GM19238 (cell line): ENCODE results near the gene SPOCK1.

Source experiments
- DNase-seq: peaks from one replicate; pipeline ENCODE4 v3.0.0; 2011; ENCODE audit warnings: low spot score; ENCODE audit not compliant: insufficient read length

SPOCK1 gene

GRCh38 chr5:137300411-137301240, 198.5 kb downstream of the SPOCK1 start:
- no peak for DNase-seq

GRCh38 chr5:137296213-137296781, 202.8 kb downstream of the SPOCK1 start:
- DNase-seq: no peak

- DNase-seq: no peak
Observed at GRCh38 chr5:137294604-137295003, 204.5 kb downstream of the SPOCK1 start.

DNA sequence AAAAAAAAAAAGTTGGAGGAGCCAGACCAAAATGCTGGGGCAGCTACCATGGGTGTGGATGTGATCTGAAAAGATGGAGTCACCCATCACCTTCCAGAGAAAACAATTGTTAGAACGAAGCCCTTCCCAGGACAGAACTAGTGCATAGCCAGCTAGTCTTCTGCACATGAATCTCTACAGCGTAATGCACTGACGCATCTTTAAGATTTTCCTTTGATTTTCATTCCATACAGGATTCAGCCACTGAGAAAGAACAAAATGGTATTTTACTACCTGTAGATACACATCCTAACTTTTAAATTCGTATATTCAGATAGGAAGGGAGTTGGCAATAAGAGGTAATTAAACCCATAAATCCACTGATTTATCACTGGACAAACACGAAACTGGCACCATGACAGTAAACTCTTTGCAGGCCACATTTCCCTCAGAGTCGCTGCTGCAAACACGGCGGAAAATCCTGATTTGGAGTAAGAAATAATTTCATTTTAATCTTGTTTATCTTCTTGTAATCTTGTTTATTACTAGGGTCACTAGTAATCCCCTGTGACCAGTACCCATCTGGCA, 206.6 kb downstream of the SPOCK1 start:
- DNase-seq: no peak

DNA sequence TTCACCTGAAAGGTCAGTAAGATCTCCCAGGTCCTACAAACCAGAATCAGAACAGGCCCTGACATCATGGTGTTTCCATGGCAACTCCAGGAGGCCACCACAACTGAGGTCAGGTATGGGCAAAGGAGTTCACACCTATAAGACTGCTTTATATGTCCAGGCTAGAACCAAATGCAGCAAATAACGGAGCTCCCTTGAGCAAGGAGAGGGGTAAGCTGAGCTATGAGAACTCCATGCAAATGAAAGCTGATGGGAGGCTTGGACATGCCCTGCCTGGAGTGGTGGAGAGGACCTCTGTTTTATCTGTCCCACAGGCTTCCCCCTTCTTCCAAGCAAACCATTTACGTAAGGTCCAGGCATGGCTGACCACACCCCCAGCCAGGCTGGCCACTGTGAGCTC, 207.7 kb downstream of the SPOCK1 start:
- DNase-seq: no peak

DNA sequence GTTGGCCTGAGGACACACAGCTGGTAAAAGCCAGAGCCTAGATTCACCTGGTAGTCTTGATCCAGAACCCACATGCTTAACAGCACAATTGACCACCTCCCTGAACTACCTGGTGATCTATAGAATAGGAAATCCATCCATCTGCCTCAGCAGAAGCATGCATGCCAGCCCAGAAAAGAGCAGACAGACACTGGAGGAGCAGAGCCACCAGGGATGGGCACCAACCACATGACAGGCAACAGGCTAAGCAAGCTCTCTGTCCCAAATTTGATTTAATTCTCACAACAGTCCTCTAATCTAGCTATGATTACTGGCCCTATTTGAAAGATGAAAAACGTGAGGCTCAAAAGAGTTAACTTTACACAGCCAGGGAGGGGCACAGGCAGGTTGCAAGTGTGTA, 208.1 kb downstream of the SPOCK1 start:
- no peak for DNase-seq

DNA sequence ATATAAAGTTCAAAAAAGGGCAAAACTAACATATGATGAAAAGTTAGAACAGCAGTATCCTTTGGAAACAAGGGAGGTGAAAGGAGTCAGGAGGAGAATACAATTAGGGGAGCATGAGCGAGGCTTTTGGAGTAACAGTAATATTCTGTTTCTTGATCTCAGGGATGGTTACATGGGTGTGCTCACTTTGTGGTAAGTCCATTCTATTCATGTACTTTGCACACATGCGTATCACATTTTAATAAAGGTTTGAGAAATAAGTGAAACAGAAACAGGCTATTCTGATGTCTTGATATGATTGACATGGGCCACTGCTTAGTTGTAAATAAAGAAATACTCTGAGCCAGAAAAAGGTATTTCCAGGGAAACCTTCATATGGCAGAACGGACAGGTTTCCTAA, 208.8 kb downstream of the SPOCK1 start:
- no peak for DNase-seq

- no peak for DNase-seq
Observed at GRCh38 chr5:137289856-137290255, 209.3 kb downstream of the SPOCK1 start.

- no peak for DNase-seq
Observed at GRCh38 chr5:137287569-137287968, 211.6 kb downstream of the SPOCK1 start.

DNA sequence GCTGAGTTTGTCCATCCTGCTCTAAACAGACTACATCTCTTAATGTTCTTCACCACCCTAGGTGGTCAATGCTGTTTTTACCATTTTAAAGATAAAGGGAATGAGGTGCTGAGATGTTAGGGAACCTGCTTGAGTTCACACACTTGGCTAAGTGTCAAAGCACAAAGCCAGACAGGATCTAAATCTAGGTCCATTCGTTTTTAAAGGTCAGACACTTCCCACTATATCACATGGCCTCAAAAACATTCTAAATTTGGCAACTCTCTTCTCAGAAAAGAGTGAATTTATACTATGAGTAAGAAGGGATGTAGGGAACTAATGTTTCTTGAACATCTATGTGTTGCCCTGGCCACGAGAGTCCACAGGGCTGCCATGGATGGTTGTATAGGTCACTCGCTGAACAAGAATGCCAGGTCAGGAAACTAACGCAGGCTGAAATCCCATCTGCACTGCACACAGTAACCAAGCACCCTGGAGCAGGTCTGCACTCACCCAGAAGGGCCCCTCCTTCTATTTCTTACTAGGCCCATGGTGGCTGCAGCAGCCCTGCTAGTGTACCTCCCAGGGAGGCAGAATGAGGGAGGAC, 213.0 kb downstream of the SPOCK1 start:
- DNase-seq: no peak

DNA sequence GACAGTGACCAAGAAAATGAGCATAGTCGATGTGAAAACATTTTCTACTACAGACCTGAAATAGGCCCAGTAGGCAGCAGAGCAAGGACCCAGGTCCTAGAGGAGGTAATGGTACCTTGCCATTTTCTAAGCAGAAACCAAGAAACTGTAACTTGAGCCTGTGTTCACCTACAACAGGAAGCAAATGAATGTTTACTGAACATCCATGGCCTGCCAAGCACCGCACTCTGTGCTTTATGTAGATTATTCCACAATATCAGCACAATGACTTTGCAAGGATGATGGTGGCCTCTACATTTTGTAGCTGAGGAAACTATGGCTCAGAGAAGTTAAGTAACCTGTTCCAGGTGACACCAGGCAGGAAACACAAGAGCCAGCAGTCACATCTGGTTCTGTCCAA, 215.3 kb downstream of the SPOCK1 start:
- DNase-seq: no peak

DNA sequence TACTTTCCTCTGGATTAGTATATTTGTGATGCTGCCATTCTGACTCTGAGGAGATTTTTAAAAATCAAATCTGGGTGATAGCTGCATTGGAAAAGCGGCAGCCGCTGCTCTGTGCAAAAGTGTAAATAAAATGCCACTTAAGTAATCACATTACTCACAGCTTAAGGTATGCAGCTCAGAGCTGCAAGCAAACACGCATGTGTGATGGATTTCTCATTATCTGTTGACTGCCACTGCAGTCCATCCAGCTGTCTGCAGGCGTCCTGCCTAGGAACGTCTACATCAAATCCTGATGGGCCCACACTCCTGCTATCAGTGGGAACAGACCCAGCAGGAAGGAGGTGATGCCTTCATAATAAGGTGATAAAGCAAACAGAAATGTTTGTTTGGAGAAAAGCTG, 216.9 kb downstream of the SPOCK1 start:
- DNase-seq: no peak

GRCh38 chr5:137281201-137281600, 217.9 kb downstream of the SPOCK1 start:
- no peak for DNase-seq

DNA sequence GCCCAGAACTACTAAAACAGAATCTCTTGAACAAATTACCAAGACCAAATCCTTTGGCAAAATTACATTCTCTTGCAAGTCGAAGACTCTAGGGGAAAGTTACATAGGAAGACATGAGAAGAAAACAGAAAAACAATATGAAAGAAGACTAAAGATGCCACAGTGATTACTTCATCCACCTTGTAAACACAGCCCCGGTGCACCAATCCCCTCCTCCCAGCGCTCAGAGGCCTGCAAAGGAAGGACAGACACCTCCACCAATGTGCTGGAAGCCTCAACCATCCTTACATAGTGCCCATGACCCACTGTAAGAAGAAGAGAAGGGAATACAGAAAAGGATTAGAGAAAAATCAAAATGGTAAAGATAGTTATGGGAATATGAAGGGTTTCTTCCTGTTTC, 218.5 kb downstream of the SPOCK1 start:
- no peak for DNase-seq

GRCh38 chr5:137279521-137280231, 219.4 kb downstream of the SPOCK1 start:
- DNase-seq: no peak

DNA sequence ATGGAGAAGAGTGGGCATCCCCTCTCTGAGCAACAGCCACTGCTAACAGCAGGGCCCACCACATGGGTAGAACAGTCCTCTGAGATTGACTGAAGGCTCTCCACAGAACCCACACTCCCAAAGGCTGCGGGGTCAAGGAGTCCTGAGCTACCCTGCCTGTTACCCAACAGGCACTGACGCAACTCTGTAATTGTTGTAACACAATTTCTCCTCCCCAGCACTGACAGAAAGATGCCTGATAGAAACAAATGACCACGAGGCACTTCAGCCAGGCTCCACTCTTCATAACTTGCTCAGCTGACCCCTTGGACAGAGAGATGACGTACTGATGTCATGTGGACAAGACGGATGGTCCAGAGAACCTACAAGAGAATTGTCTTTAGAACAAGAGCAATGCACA, 220.7 kb downstream of the SPOCK1 start:
- DNase-seq: no peak

DNA sequence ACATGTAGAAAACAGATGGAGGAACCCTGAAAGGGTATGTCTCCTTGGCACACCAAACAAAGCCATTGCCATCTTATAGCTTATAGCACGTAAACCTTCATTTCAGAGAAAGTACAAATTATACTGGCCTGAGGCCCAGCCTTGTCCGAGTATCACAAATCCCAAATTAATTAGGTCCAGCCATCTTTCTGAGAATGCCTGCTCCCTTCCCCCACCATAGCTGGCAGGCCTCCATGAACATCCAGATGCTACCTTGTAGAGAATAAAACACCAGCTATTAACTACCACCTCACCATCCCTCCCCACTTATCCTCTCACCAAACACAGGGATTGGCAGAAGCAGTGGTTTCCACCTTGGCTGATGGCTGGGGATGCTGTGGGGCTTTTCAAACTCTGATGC, 224.0 kb downstream of the SPOCK1 start:
- no peak for DNase-seq

DNA sequence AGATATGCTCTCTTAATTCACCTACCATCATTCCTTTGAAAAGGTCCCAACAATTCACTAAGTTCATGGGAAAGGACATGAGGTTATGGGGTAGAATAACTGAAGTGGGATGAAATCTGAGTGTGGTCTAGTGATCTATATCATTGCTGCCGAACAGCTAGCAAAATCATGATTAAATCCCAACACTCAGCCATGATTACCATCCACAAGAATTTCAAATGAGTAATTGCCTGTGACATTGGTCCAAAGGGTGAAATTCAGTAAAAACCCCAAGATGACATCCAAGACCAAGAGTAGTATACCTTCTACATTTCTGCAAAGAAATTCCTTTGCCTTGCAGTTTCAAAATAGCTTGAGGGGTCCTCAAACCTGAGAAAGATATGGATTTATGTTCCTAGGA, 225.6 kb downstream of the SPOCK1 start:
- DNase-seq: no peak

DNA sequence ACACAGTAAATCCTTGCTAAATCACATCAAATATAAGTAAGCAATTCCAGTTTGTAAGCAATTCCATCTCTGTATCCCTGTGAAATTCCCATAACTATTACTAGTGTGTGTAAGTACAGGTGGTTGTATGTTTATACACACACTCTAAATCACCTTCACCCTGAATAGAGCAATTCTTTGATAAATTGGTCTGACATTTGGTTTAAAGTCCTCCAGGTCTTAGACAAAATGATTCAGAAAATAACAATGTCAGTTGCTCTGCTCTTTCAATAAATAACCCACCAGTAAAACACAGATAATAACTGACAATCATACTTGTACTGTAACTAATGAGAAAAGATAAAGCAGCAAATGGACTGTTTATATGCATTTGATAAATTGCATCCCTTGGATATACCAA, 226.3 kb downstream of the SPOCK1 start:
- DNase-seq: no peak

DNA sequence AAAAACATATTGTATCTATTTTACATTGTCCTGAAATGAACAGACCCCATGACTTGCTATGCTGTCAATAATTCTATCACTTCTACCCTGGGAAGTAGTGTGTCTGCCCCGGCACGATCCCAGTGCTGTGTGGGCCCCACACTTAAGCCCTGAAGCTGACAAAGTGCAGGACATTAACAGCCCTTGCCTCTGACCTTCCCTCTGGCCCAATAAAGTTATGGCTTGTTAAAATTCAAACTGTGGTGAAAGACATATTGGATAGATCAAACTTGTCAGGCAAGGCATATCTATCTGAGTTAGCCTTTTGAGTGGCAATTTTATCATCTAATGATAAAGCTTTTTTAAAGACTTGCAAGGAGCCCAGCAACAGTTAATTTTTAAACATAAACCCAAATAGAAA, 229.2 kb downstream of the SPOCK1 start:
- DNase-seq: no peak

- DNase-seq: no peak
Observed at GRCh38 chr5:137269274-137269673, 229.9 kb downstream of the SPOCK1 start.

DNA sequence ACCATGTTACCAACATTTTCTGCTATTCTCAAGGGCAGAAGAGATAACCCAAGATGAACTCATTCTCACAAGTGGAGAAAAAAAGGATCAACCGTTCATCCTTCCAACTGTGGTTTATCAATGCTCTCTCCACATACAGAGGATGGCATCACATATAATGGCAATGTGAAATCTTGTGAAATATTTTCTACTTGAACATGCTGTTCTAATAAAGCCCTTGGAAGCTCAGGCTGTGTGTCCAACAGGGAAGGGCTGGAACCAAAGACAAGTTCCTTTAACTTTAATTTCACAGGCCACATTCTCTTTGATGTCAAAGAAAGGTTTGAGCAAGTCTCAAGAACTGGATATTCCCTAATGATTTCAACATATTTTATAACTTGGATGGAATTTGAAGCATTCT, 230.5 kb downstream of the SPOCK1 start:
- no peak for DNase-seq
